ENCODE data around the gene EXOC6B.

DNA sequence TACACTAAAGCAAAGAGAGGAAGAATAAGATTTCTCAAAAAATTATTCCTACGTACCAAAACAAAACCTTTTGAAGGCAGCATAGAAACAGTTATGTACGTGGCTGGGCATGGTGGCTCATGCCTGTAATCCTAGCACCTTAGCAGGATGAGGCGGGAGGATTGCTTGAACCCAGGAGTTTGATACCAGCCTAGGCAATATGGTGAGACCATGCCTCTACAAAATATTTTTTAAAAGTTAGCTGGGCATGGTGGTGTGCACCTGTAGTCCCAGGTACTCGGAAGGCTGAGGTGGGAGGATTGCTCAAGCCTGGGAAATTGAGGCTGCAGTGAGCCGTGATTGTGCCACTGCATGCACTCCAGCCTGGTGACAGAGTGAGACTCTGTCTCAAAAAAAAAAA lies 663.3 kb downstream of the EXOC6B start:
- no peak for TF ChIP-seq EZH2 (IDR thresholded peaks at IDR 0.05; ENCODE audit: insufficient read depth, poor library complexity, severe bottlenecking)
- TF ChIP-seq EZH2phosphoT487 (IDR thresholded peaks at IDR 0.05; ENCODE audit: insufficient read depth, low read depth) = no peak
